Fibroblast of lung (primary cell): ENCODE results near the gene CFAP68. TPM values are rescaled to one million over a fixed set of nuclear protein-coding genes. Genes with fewer than 3 reads are reported as not detected.

Experiments used
- DNase-seq, 2 donors: peaks; one replicate each; pipeline versions ENCODE4 v3.0.0 to v3.0.0-alpha.2; 2010; ENCODE audit warnings: low read depth in 2 of 2
- H2AFZ ChIP-seq: 2 replicates; pipeline ENCODE4 v1.5.1; 2012; ENCODE audit warnings: low read length, control low read depth, inconsistent platforms
- H3K27ac ChIP-seq: 2 replicates; pipeline ENCODE4 v1.5.1; 2011; ENCODE audit warnings: low read length, control low read depth; ENCODE audit not compliant: insufficient read depth
- H3K27me3 ChIP-seq: 2 replicates; pipeline ENCODE4 v1.5.1; 2011; ENCODE audit warnings: mild to moderate bottlenecking, low read length; ENCODE audit not compliant: control insufficient read depth, insufficient read depth
- H3K36me3 ChIP-seq: 2 replicates; pipeline ENCODE4 v1.5.1; 2011; ENCODE audit warnings: low read length; ENCODE audit not compliant: control insufficient read depth, insufficient read depth
- H3K4me1 ChIP-seq: 2 replicates; pipeline ENCODE4 v1.5.1; 2011; ENCODE audit warnings: low read length; ENCODE audit not compliant: control insufficient read depth, insufficient read depth; ENCODE audit errors: extremely low read depth
- H3K4me2 ChIP-seq: 2 replicates; pipeline ENCODE4 v1.5.1; 2011; ENCODE audit warnings: low read length, control low read depth; ENCODE audit not compliant: insufficient read depth; ENCODE audit errors: extremely low read depth
- H3K4me3 ChIP-seq, 4 experiments: fragments of 200-600 bp in 1 of 4; sonication (generic) in 1 of 4; replicated peaks in 1 of 4; 2 replicates each; pipeline ENCODE4 v1.5.1; 2011 to 2016; ENCODE audit warnings: low read length in 4 of 4, low read depth in 3 of 4, mild to moderate bottlenecking in 3 of 4, control low read depth in 2 of 4, inconsistent platforms in 1 of 4, mixed read lengths in 1 of 4; ENCODE audit not compliant: insufficient read depth in 1 of 4; ENCODE audit errors: control extremely low read depth in 1 of 4
- H3K79me2 ChIP-seq: 2 replicates; pipeline ENCODE4 v1.5.1; 2012; ENCODE audit warnings: mild to moderate bottlenecking, low read length, inconsistent platforms; ENCODE audit not compliant: control insufficient read depth, insufficient read depth
- H3K9ac ChIP-seq: 2 replicates; pipeline ENCODE4 v1.5.1; 2011; ENCODE audit warnings: mild to moderate bottlenecking, low read length, control low read depth; ENCODE audit not compliant: insufficient read depth
- H3K9me3 ChIP-seq: 2 replicates; pipeline ENCODE4 v1.5.1; 2012; ENCODE audit warnings: low read depth, low read length; ENCODE audit not compliant: control insufficient read depth, insufficient read depth
- H4K20me1 ChIP-seq: 2 replicates; pipeline ENCODE4 v1.5.1; 2011; ENCODE audit warnings: low read length; ENCODE audit not compliant: control insufficient read depth, insufficient read depth; ENCODE audit errors: extremely low read depth
- EZH2 ChIP-seq: IDR thresholded peaks from 2 replicates; pipeline ENCODE4 v1.5.1; 2012; ENCODE audit warnings: low read length, control low read depth, mild to moderate bottlenecking; ENCODE audit errors: missing control alignments
- polyA plus RNA-seq, 2 donors: library from polyadenylated mRNA; depleted of rRNA in 1 of 2; stranded (reverse) in 1 of 2; unstranded in 1 of 2; fragments of >200 nt; gene quantifications; 2 replicates each; pipeline ENCODE4 v1.2.1, GENCODE V29; 2011 to 2012; ENCODE audit warnings: missing spikeins in 1 of 2
- total RNA-seq: library from RNA; depleted of rRNA; stranded (reverse); fragments of >200 nt; gene quantifications from 2 replicates; pipeline ENCODE4 v1.2.1, GENCODE V29; 2014
- TF ChIP-seq, protein P1 (sequence below), 2 donors: IDR thresholded peaks in 1 of 2; conservative IDR thresholded peaks in 1 of 2; 1 replicate in 1 of 2; 2 replicates in 1 of 2; pipeline ENCODE4 v1.5.1; 2011 to 2012; ENCODE audit warnings: low read length in 2 of 2, control low read depth in 1 of 2, inconsistent platforms in 1 of 2, low read depth in 1 of 2, mild to moderate bottlenecking in 1 of 2

CFAP68 gene
- total and polyA plus RNA-seq, 2 donors (not counting 1 experiment from before 2014, with no cell fraction given): 19.3 to 21.1 TPM

DNA sequence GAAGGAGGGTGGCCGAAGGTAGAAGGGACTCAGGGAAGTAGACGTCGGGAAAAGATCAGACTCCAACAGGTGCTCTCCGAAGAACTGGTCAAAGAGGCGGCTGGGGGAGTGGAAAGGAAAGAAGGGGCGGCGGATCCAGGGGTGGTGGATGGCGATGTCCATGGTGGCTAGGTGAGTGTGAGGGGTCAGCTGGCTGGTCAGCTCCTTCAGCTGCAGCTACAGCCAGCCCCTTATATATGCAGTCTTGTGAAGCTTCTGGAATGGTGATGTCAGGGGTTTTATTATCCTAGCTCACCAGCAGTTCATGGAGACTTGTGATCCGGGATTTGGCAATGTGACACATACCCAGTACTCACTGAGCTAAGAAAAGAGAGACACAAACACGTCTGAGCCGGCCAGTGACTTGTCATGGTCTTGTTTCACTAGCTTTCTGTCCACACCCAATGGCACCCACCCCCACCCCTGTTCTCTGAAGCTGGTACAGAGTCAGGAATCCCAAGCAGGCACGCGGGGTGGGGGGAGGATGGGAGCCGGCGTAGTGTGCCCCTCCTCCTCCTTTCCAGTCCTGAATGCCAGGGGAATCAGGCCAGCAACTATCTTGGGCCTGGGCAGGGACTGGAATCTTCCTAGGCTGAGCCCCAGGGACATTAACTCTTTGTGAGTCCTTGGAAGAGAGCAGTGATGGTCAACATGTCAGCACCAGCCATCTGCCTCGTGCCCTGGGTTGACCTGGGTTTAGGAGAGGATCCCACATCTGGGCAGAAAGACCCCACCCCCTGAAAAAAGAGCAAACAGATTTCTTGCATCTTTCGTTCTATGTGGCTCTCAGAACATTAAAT is 32.4 kb downstream of the CFAP68 start, which contains the start of gene CRYAB:
CRYAB (minus strand) TSS at position 208 of the 839 bp plus-strand sequence; CDS start at position 162, 46 bp downstream.
- Histone ChIP-seq H3K27me3 (no peaks in the 10 kb centered on the region), H3K9me3 (no peaks in the 10 kb centered on the region), H3K36me3 (no peaks in the 10 kb centered on the region), H3K27ac (peak within 1 kb of the TSS; percentile 7), H3K9ac (peak within 1 kb of the TSS; percentile 16), H3K79me2 (no peaks in the 10 kb centered on the region), H3K4me1 (peaks cover 16% of the 10 kb centered on the region), H4K20me1 (no peaks in the 10 kb centered on the region), H3K4me2 (peak within 1 kb of the TSS; percentile 46), H2AFZ (peak within 1 kb of the TSS; percentile 36), H3K4me3 (peak within 1 kb of the TSS in 3 of 4 experiments; percentile 5 to 64 (median 19))
- TF ChIP-seq, protein P1, sequence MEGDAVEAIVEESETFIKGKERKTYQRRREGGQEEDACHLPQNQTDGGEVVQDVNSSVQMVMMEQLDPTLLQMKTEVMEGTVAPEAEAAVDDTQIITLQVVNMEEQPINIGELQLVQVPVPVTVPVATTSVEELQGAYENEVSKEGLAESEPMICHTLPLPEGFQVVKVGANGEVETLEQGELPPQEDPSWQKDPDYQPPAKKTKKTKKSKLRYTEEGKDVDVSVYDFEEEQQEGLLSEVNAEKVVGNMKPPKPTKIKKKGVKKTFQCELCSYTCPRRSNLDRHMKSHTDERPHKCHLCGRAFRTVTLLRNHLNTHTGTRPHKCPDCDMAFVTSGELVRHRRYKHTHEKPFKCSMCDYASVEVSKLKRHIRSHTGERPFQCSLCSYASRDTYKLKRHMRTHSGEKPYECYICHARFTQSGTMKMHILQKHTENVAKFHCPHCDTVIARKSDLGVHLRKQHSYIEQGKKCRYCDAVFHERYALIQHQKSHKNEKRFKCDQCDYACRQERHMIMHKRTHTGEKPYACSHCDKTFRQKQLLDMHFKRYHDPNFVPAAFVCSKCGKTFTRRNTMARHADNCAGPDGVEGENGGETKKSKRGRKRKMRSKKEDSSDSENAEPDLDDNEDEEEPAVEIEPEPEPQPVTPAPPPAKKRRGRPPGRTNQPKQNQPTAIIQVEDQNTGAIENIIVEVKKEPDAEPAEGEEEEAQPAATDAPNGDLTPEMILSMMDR (conservative IDR thresholded peaks at IDR 0.05 in 1 of 2, IDR thresholded peaks at IDR 0.05 in 1 of 2; ENCODE audit: low read depth in 1 of 2, low read length in 2 of 2): no peak
- no peak for TF ChIP-seq EZH2
- peak; percentile 78 to 84 for DNase-seq

DNA sequence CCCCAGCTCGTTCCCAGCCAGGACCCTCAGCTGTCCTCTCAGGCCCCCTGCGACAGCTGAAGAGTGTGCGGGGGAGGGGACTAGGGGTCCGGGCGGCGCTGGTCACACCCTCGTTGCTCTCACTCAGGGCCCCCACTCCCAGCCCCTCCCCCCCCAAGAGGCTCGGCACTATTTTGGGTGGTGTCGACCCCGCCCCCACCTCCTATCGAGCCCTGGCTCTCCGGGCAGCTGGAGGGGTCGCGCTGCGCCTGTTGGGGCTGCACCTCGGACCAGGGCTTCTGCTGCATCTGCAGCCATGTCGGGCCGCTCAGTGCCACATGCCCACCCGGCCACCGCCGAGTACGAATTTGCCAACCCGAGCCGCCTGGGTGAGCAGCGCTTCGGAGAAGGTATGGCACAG is 33.2 kb downstream of the CFAP68 start, which contains the start of gene HSPB2:
HSPB2 (plus strand) TSS at position 200 of the 400 bp plus-strand sequence; CDS start at position 296, 96 bp downstream.
- H3K27me3 ChIP-seq: no peaks in the 10 kb centered on the region
- TF ChIP-seq, protein P1 (conservative IDR thresholded peaks at IDR 0.05 in 1 of 2, IDR thresholded peaks at IDR 0.05 in 1 of 2; ENCODE audit: low read depth in 1 of 2, low read length in 2 of 2): no peak
- TF ChIP-seq EZH2: no peak
- H3K9ac ChIP-seq: peak within 1 kb of the TSS; percentile 65
- no peaks in the 10 kb centered on the region for H3K36me3 ChIP-seq
- peak within 1 kb of the TSS; percentile 64 for H3K4me2 ChIP-seq
- no peak for DNase-seq
- peak within 1 kb of the TSS; percentile 65 for H3K27ac ChIP-seq
- no peaks in the 10 kb centered on the region for H3K79me2 ChIP-seq
- peak within 1 kb of the TSS; percentile 5 to 64 (median 15) for H3K4me3 ChIP-seq
- peak within 1 kb of the TSS; percentile 79 for H2AFZ ChIP-seq
- no peaks in the 10 kb centered on the region for H4K20me1 ChIP-seq
- peaks cover 16% of the 10 kb centered on the region for H3K4me1 ChIP-seq
- H3K9me3 ChIP-seq: no peaks in the 10 kb centered on the region

DNA sequence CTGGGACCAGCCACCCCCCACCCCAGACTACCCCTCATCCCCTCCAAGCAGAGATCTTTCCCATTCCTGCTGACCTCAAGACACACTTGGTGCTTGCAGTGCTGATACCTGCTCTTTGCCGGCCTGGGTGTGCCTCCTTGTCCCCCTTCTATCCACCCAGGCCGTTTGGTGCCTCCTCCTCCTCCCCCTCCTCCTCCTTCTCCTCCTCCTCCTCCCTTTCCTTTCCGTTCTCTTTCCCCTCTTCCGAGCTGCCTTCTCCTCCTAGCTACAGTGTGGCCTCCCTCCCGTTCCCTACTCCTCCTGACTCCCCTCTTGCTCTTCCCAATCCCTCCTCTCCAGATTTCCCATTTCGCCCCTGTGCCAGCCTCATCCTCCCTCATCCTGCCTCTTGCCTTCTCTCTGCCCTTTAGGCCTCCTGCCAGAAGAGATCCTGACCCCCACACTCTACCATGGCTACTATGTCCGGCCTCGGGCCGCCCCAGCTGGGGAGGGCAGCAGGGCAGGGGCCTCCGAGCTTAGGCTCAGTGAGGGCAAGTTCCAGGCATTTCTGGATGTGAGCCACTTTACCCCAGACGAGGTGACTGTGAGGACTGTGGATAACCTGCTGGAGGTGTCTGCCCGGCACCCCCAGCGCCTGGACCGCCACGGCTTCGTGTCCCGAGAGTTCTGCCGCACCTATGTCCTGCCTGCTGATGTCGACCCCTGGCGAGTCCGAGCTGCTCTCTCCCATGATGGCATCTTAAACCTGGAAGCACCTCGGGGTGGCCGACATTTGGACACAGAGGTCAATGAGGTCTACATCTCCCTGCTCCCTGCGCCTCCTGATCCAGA is 33.9 kb downstream of the CFAP68 start:
- H2AFZ ChIP-seq: peak overlapping the region; percentile 79
- H3K36me3 ChIP-seq: no peaks in the 10 kb centered on the region
- peaks cover 16% of the 10 kb centered on the region for H3K4me1 ChIP-seq
- peak overlapping the region; percentile 64 for H3K4me2 ChIP-seq
- peak overlapping the region; percentile 65 for H3K27ac ChIP-seq
- no peaks in the 10 kb centered on the region for H3K9me3 ChIP-seq
- peak overlapping the region; percentile 65 for H3K9ac ChIP-seq
- no peaks in the 10 kb centered on the region for H3K27me3 ChIP-seq
- no peak for DNase-seq
- no peak for TF ChIP-seq EZH2
- TF ChIP-seq, protein P1 (conservative IDR thresholded peaks at IDR 0.05 in 1 of 2, IDR thresholded peaks at IDR 0.05 in 1 of 2; ENCODE audit: low read depth in 1 of 2, low read length in 2 of 2): no peak
- H3K4me3 ChIP-seq: peak overlapping the region in 3 of 4 experiments; percentile 9 to 64 (median 11)
- no peaks in the 10 kb centered on the region for H3K79me2 ChIP-seq
- H4K20me1 ChIP-seq: no peaks in the 10 kb centered on the region
